ENCODE data around the gene PRODH2.

DNA sequence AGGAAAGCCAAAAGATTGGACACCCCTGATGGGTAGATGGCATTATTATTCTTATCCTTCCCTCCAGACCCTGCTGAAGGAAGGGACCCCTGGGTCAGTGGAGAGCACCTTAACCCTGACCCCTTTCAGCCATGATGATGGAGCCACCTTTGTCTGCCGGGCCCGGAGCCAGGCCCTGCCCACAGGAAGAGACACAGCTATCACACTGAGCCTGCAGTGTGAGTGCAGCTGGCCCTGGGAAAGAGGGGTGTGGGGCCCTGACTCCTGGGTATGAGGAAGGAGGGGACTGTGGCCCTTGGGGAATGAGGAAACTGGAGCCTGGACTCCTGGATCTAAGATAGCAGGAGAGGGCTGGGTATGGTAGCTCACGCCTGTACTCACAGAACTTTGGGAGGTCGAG, 46.8 kb upstream of the PRODH2 start:
- TF ChIP-seq, protein P1, sequence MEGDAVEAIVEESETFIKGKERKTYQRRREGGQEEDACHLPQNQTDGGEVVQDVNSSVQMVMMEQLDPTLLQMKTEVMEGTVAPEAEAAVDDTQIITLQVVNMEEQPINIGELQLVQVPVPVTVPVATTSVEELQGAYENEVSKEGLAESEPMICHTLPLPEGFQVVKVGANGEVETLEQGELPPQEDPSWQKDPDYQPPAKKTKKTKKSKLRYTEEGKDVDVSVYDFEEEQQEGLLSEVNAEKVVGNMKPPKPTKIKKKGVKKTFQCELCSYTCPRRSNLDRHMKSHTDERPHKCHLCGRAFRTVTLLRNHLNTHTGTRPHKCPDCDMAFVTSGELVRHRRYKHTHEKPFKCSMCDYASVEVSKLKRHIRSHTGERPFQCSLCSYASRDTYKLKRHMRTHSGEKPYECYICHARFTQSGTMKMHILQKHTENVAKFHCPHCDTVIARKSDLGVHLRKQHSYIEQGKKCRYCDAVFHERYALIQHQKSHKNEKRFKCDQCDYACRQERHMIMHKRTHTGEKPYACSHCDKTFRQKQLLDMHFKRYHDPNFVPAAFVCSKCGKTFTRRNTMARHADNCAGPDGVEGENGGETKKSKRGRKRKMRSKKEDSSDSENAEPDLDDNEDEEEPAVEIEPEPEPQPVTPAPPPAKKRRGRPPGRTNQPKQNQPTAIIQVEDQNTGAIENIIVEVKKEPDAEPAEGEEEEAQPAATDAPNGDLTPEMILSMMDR (IDR thresholded peaks at IDR 0.05) = no peak
- TF ChIP-seq, protein P2, sequence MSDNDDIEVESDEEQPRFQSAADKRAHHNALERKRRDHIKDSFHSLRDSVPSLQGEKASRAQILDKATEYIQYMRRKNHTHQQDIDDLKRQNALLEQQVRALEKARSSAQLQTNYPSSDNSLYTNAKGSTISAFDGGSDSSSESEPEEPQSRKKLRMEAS (IDR thresholded peaks at IDR 0.05; ENCODE audit: low read depth) = no peak
- TF ChIP-seq, protein P3, sequence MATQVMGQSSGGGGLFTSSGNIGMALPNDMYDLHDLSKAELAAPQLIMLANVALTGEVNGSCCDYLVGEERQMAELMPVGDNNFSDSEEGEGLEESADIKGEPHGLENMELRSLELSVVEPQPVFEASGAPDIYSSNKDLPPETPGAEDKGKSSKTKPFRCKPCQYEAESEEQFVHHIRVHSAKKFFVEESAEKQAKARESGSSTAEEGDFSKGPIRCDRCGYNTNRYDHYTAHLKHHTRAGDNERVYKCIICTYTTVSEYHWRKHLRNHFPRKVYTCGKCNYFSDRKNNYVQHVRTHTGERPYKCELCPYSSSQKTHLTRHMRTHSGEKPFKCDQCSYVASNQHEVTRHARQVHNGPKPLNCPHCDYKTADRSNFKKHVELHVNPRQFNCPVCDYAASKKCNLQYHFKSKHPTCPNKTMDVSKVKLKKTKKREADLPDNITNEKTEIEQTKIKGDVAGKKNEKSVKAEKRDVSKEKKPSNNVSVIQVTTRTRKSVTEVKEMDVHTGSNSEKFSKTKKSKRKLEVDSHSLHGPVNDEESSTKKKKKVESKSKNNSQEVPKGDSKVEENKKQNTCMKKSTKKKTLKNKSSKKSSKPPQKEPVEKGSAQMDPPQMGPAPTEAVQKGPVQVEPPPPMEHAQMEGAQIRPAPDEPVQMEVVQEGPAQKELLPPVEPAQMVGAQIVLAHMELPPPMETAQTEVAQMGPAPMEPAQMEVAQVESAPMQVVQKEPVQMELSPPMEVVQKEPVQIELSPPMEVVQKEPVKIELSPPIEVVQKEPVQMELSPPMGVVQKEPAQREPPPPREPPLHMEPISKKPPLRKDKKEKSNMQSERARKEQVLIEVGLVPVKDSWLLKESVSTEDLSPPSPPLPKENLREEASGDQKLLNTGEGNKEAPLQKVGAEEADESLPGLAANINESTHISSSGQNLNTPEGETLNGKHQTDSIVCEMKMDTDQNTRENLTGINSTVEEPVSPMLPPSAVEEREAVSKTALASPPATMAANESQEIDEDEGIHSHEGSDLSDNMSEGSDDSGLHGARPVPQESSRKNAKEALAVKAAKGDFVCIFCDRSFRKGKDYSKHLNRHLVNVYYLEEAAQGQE (IDR thresholded peaks at IDR 0.05; ENCODE audit: low read depth, low read length) = no peak
- no peak for TF ChIP-seq EZH2phosphoT487 (IDR thresholded peaks at IDR 0.05; ENCODE audit: borderline replicate concordance, low read depth)
- TF ChIP-seq ELF1 (IDR thresholded peaks at IDR 0.05) = no peak
- no peak for TF ChIP-seq RAD21 (IDR thresholded peaks at IDR 0.05; ENCODE audit: low read length)

Data from SK-N-SH (cell line).